Gastroesophageal sphincter (tissue), 4 donors: ENCODE data around the gene SPACA7. TPM values are rescaled to one million over a fixed set of nuclear protein-coding genes. Genes with fewer than 3 reads are reported as not detected.

ENCODE experiments used
- ATAC-seq: fragments of 150-250 bp; one replicate; pipeline ENCODE4 v1.9.1; 2016; ENCODE audit warnings: mild to moderate bottlenecking, moderate library complexity
- H3K27ac ChIP-seq, 4 donors: fragments of 200-600 bp; sonication (generic) in 3 of 4; 1 replicate in 3 of 4; 2 replicates in 1 of 4; pipeline ENCODE4 v1.5.1; 2016 to 2019
- H3K27me3 ChIP-seq: fragments of 200-600 bp; sonication (generic); one replicate; pipeline ENCODE4 v1.5.1; 2019
- H3K36me3 ChIP-seq, 2 donors: fragments of 200-600 bp; sonication (generic); one replicate each; pipeline ENCODE4 v1.5.1; 2019; ENCODE audit warnings: control low read depth in 1 of 2
- H3K4me1 ChIP-seq, 3 donors: fragments of 200-600 bp; sonication (generic); 1 replicate in 2 of 3; 2 replicates in 1 of 3; pipeline ENCODE4 v1.5.1; 2016 to 2019; ENCODE audit warnings: control low read depth in 2 of 3
- H3K4me3 ChIP-seq, 2 donors: fragments of 200-600 bp; sonication (generic); one replicate each; pipeline ENCODE4 v1.5.1; 2019; ENCODE audit warnings: mild to moderate bottlenecking in 1 of 2, moderate library complexity in 1 of 2
- H3K9me3 ChIP-seq, 3 donors: fragments of 200-600 bp; sonication (generic); one replicate each; pipeline ENCODE4 v1.5.1; 2017 to 2019; ENCODE audit warnings: control low read depth in 2 of 3
- CTCF ChIP-seq, 4 experiments: fragments of 200-600 bp in 2 of 4; fragments of 450-650 bp in 2 of 4; sonication (generic) in 1 of 4; IDR thresholded peaks; one replicate each; pipeline ENCODE4 v1.5.1; 2017 to 2019; ENCODE audit warnings: antibody characterized with exemption in 4 of 4, mild to moderate bottlenecking in 2 of 4, moderate library complexity in 2 of 4
- EP300 ChIP-seq: sonication (generic); formaldehyde crosslinking; IDR thresholded peaks from one replicate; pipeline ENCODE4 v1.6.1; 2017; ENCODE audit warnings: antibody characterized with exemption, mild to moderate bottlenecking
- POLR2A ChIP-seq, 2 donors: fragments of 450-650 bp; IDR thresholded peaks; one replicate each; pipeline ENCODE4 v1.6.1; 2017; ENCODE audit warnings: antibody characterized with exemption in 2 of 2, mild to moderate bottlenecking in 2 of 2, moderate library complexity in 1 of 2
- POLR2AphosphoS5 ChIP-seq: sonication (generic); formaldehyde crosslinking; IDR thresholded peaks from one replicate; pipeline ENCODE4 v1.6.1; 2017; ENCODE audit warnings: antibody characterized with exemption
- WGBS, 2 donors: methylation state at CpG; one replicate each; pipeline ENCODE4 v1.1.5; 2018; ENCODE audit warnings: low coverage in 1 of 2; 5-methylcytosine and 5-hydroxymethylcytosine counted together
- total RNA-seq, 4 donors: library from RNA; depleted of rRNA; stranded (reverse); fragments of >200 nt; gene quantifications; one replicate each; pipeline ENCODE4 v1.1.0, GENCODE V29; 2016

The SPACA7 gene
- total RNA-seq, 4 donors from 2014 or later, result not detected

GRCh38 chr13:112444416-112445399 is 68.6 kb downstream of the SPACA7 start:
- peaks cover 95% of the 10 kb centered on the region for H3K27me3 ChIP-seq
- no peaks in the 10 kb centered on the region for H3K9me3 ChIP-seq
- 40 to 80% methylated on average over 1 to 9 of the region's 42 CpGs for WGBS, 2 donors
- peaks cover 0 to 10% (median 3%) of the 10 kb centered on the region in 3 donors for H3K4me1 ChIP-seq
- no peaks in the 10 kb centered on the region for H3K36me3 ChIP-seq
- no peak overlapping the region for H3K4me3 ChIP-seq
- H3K27ac ChIP-seq, result no peak overlapping the region
- ATAC-seq, result no peak
- TF ChIP-seq EP300 (no peak), POLR2A (IDR thresholded peaks at IDR 0.05) (no peak), CTCF (IDR thresholded peaks at IDR 0.05) (no peak)

DNA sequence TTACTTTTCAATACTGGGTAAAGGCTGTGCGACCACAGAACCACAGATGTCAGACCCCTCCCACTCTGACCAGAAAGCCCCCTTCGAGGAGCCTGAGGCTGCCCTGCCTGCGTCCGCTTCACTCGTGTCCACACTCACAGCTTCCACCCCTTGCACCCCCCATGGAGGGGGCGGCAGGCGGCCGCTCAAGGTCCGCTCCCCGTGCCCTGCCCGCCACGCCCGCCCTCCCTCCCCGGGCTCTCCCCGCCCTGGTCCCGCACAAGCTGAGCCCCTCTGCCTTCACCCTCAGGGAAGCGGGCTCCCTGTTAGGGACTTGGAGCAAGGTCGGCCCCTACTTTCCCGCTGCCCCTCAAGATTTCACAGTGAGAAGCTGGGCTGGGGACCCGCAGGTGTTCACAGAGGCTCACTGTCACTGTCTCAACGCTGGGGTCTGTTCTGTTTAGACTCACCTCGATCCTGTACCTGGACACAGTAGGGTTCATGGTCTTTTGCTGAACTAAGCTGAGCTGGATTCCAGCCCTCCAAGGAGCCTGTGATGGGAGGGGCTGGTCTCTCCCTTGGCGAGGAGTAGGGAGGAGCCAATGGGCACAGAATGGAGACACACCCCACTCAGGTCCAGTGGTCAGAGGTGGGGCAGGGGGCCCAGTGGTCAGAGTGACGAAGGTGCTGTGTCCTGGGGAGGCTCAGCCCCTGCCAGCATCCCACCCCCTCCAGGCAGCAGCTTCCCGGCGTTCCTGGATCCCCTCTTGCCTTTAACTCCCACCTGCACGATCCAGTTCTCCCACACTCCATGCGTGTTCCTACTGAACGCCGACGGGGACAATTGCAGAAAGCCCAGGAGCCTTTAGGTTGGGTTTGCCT is 69.5 kb downstream of the SPACA7 start:
- H3K27me3 ChIP-seq, result peaks cover 85% of the 10 kb centered on the region
- TF ChIP-seq POLR2A (IDR thresholded peaks at IDR 0.05) (no peak), CTCF (IDR thresholded peaks at IDR 0.05) (no peak), POLR2AphosphoS5 (no peak), EP300 (no peak)

GRCh38 chr13:112446347-112446861 is 70.2 kb downstream of the SPACA7 start:
- 53 to 77% methylated on average over 3 to 6 of the region's 12 CpGs for WGBS, 2 donors
- Histone ChIP-seq H3K4me3 (no peak overlapping the region), H3K4me1 (peaks cover 0 to 10% (median 3%) of the 10 kb centered on the region in 3 donors), H3K27ac (no peak overlapping the region), H3K9me3 (no peaks in the 10 kb centered on the region), H3K36me3 (no peaks in the 10 kb centered on the region), H3K27me3 (peaks cover 80% of the 10 kb centered on the region)
- TF ChIP-seq CTCF (IDR thresholded peaks at IDR 0.05), result no peak
- no peak for TF ChIP-seq POLR2A (IDR thresholded peaks at IDR 0.05)
- no peak for TF ChIP-seq EP300
- no peak for TF ChIP-seq POLR2AphosphoS5
- ATAC-seq, result no peak

More for the DNA sequence above, 69.5 kb downstream of the SPACA7 start:
- H3K4me1 ChIP-seq, result peaks cover 0 to 10% (median 3%) of the 10 kb centered on the region in 3 donors
- WGBS, 2 donors, result 60% methylated on average over 7 of the region's 31 CpGs; no CpG with 5 or more reads in 1 of the 2 donors
- no peak overlapping the region for H3K4me3 ChIP-seq
- H3K36me3 ChIP-seq, result no peaks in the 10 kb centered on the region
- no peak overlapping the region for H3K27ac ChIP-seq
- no peaks in the 10 kb centered on the region for H3K9me3 ChIP-seq
- ATAC-seq, result no peak

- Histone ChIP-seq H3K27me3 (peaks cover 80% of the 10 kb centered on the region), H3K4me3 (no peak overlapping the region), H3K4me1 (peaks cover 0 to 10% (median 3%) of the 10 kb centered on the region in 3 donors), H3K27ac (no peak overlapping the region), H3K9me3 (no peaks in the 10 kb centered on the region), H3K36me3 (no peaks in the 10 kb centered on the region)
- 93 to 97% methylated on average over 3 to 5 of the region's 14 CpGs for WGBS, 2 donors
- no peak for TF ChIP-seq CTCF (IDR thresholded peaks at IDR 0.05)
- TF ChIP-seq EP300, result no peak
- no peak for TF ChIP-seq POLR2AphosphoS5
- TF ChIP-seq POLR2A (IDR thresholded peaks at IDR 0.05), result no peak
- ATAC-seq, result no peak
Measured at GRCh38 chr13:112446867-112447266, 70.7 kb downstream of the SPACA7 start.
